Uterus (tissue), 2 donors: ENCODE data around the gene FBLN1.
"Not testable (repeated sequence)": the region's sequence is repeated elsewhere in the genome, so short reads cannot be mapped to it uniquely, and the experiment has no call there.

Source experiments
- CTCF ChIP-seq, 4 experiments: fragments of 200-600 bp in 2 of 4; fragments of 450-650 bp in 2 of 4; sonication (generic) in 2 of 4; IDR thresholded peaks; one replicate each; pipeline ENCODE4 v1.5.1; 2016 to 2019; ENCODE audit warnings: antibody characterized with exemption in 4 of 4, mild to moderate bottlenecking in 2 of 4, moderate library complexity in 1 of 4
- POLR2A ChIP-seq, 2 donors: fragments of 450-650 bp; IDR thresholded peaks; one replicate each; pipeline ENCODE4 v1.6.1; 2016; ENCODE audit warnings: antibody characterized with exemption in 2 of 2, mild to moderate bottlenecking in 1 of 2, moderate library complexity in 1 of 2

GRCh38 chr22:45495616-45496015 is 7.1 kb upstream of the FBLN1 start:
- TF ChIP-seq CTCF, POLR2A (IDR thresholded peaks at IDR 0.05): not testable (repeated sequence)
